Chondrocyte (in vitro differentiated cells): ENCODE data around the gene LSM14B. TPM values are rescaled to one million over a fixed set of nuclear protein-coding genes. Genes with fewer than 3 reads are reported as not detected.
"Not testable (repeated sequence)": the region's sequence is repeated elsewhere in the genome, so short reads cannot be mapped to it uniquely, and the experiment has no call there.

Source experiments
- DNase-seq: peaks from one replicate; pipeline ENCODE4 v3.0.0; 2021; ENCODE audit warnings: mixed read lengths, low spot score
- H3K27ac Mint-ChIP-seq: one replicate; pipeline ENCODE4 v1.8.0; 2021; ENCODE audit warnings: mild to moderate bottlenecking, moderate library complexity, mixed read lengths; ENCODE audit not compliant: unreplicated experiment
- H3K27me3 Mint-ChIP-seq: 2 replicates; pipeline ENCODE4 v1.8.0; 2021; ENCODE audit warnings: low read depth, mixed read lengths
- H3K36me3 Mint-ChIP-seq: 2 replicates; pipeline ENCODE4 v1.8.0; 2021; ENCODE audit warnings: low read depth, mixed read lengths
- H3K4me1 Mint-ChIP-seq: 2 replicates; pipeline ENCODE4 v1.8.0; 2021; ENCODE audit warnings: low read depth, mild to moderate bottlenecking, mixed read lengths
- H3K4me3 Mint-ChIP-seq: one replicate; pipeline ENCODE4 v1.8.0; 2021; ENCODE audit warnings: mild to moderate bottlenecking, moderate library complexity, mixed read lengths; ENCODE audit not compliant: unreplicated experiment
- H3K9me3 Mint-ChIP-seq: 2 replicates; pipeline ENCODE4 v1.8.0; 2021; ENCODE audit warnings: low read depth, mixed read lengths
- CTCF ChIP-seq: fragments of 200-600 bp; sonication (generic); IDR thresholded peaks from 2 replicates; pipeline ENCODE4 v1.5.0; 2021; ENCODE audit warnings: antibody characterized with exemption, mild to moderate bottlenecking, moderate library complexity
- total RNA-seq: library from RNA; stranded (reverse); gene quantifications from 3 replicates; pipeline ENCODE4 v1.2.1, GENCODE V29; 2021

The LSM14B gene
- total RNA-seq, 1 donor from 2014 or later: 48.6 TPM

- DNase-seq: no peak
Measured at GRCh38 chr20:62147125-62147524, 24.9 kb downstream of the LSM14B start.

GRCh38 chr20:62147528-62147927, 25.3 kb downstream of the LSM14B start:
- H3K27ac Mint-ChIP-seq: no peak overlapping the region
- no peak for TF ChIP-seq CTCF

More at GRCh38 chr20:62147125-62147524, 24.9 kb downstream of the LSM14B start:
- no peak overlapping the region for H3K4me3 Mint-ChIP-seq
- H3K4me1 Mint-ChIP-seq: peaks cover 38% of the 10 kb centered on the region
- no peak for TF ChIP-seq CTCF
- no peaks in the 10 kb centered on the region for H3K9me3 Mint-ChIP-seq
- no peaks in the 10 kb centered on the region for H3K36me3 Mint-ChIP-seq
- H3K27ac Mint-ChIP-seq: peak overlapping the region; percentile 8
- H3K27me3 Mint-ChIP-seq: no peaks in the 10 kb centered on the region

GRCh38 chr20:62148383-62148782, 26.1 kb downstream of the LSM14B start:
- peaks cover 35% of the 10 kb centered on the region for H3K4me1 Mint-ChIP-seq
- not testable (repeated sequence) for DNase-seq, H3K27me3 Mint-ChIP-seq, H3K27ac Mint-ChIP-seq, H3K4me3 Mint-ChIP-seq, H3K36me3 Mint-ChIP-seq, H3K9me3 Mint-ChIP-seq

More at GRCh38 chr20:62147528-62147927, 25.3 kb downstream of the LSM14B start:
- Mint-ChIP-seq H3K36me3 (no peaks in the 10 kb centered on the region), H3K27me3 (no peaks in the 10 kb centered on the region), H3K4me3 (no peak overlapping the region), H3K9me3 (no peaks in the 10 kb centered on the region), H3K4me1 (peaks cover 35% of the 10 kb centered on the region)
- no peak for DNase-seq

GRCh38 chr20:62148908-62149314, 26.6 kb downstream of the LSM14B start:
- no peak overlapping the region for H3K4me3 Mint-ChIP-seq
- DNase-seq: no peak
- no peaks in the 10 kb centered on the region for H3K27me3 Mint-ChIP-seq
- H3K9me3 Mint-ChIP-seq: no peaks in the 10 kb centered on the region
- peaks cover 35% of the 10 kb centered on the region for H3K4me1 Mint-ChIP-seq
- H3K36me3 Mint-ChIP-seq: peaks cover 5% of the 10 kb centered on the region
- TF ChIP-seq CTCF: no peak
- H3K27ac Mint-ChIP-seq: no peak overlapping the region

GRCh38 chr20:62149532-62150309, 27.4 kb downstream of the LSM14B start:
- Mint-ChIP-seq H3K27me3 (no peaks in the 10 kb centered on the region), H3K9me3 (no peaks in the 10 kb centered on the region), H3K4me3 (no peak overlapping the region), H3K36me3 (peaks cover 5% of the 10 kb centered on the region), H3K4me1 (peaks cover 33% of the 10 kb centered on the region), H3K27ac (no peak overlapping the region)
- DNase-seq: no peak
- TF ChIP-seq CTCF: no peak

GRCh38 chr20:62150310-62150575, 28.0 kb downstream of the LSM14B start:
- Mint-ChIP-seq H3K4me1 (peaks cover 32% of the 10 kb centered on the region), H3K36me3 (peaks cover 5% of the 10 kb centered on the region), H3K27me3 (no peaks in the 10 kb centered on the region), H3K9me3 (no peaks in the 10 kb centered on the region), H3K4me3 (no peak overlapping the region), H3K27ac (no peak overlapping the region)
- no peak for DNase-seq
- no peak for TF ChIP-seq CTCF
